GM12801 (cell line): ENCODE data around the gene B4GALNT3.

Experiments
- TF ChIP-seq, protein P1 (sequence below): IDR thresholded peaks from one replicate; pipeline ENCODE4 v1.5.1; 2011; ENCODE audit warnings: control low read depth; ENCODE audit not compliant: insufficient read length; ENCODE audit errors: extremely low read depth

The B4GALNT3 gene

DNA sequence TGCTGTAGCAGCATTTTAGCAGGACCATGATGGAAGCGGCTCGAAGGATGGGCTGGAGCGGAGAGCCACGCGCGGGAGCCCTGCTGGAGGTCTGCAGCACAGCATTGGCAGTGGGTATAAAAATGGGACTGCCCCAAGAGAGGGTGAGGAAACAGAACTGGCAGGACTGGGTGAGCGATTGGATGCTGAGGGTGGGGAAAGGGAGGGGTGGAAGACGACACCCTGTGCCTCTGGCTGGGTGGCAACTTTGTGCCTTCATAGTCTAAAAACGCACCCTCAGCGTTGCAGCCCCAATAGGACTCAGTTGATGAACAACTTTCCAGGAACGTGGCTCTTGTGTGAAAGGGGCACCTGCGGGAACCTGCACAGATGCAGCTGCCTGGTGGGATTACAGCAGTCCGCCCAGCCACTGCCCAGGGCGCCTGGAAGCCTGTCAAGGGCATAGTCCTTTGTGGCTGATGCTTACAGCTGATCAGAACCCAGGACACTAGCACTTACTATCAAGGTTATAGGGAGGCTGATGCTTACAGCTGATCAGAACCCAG lies 130.5 kb downstream of the B4GALNT3 start:
- TF ChIP-seq, protein P1, sequence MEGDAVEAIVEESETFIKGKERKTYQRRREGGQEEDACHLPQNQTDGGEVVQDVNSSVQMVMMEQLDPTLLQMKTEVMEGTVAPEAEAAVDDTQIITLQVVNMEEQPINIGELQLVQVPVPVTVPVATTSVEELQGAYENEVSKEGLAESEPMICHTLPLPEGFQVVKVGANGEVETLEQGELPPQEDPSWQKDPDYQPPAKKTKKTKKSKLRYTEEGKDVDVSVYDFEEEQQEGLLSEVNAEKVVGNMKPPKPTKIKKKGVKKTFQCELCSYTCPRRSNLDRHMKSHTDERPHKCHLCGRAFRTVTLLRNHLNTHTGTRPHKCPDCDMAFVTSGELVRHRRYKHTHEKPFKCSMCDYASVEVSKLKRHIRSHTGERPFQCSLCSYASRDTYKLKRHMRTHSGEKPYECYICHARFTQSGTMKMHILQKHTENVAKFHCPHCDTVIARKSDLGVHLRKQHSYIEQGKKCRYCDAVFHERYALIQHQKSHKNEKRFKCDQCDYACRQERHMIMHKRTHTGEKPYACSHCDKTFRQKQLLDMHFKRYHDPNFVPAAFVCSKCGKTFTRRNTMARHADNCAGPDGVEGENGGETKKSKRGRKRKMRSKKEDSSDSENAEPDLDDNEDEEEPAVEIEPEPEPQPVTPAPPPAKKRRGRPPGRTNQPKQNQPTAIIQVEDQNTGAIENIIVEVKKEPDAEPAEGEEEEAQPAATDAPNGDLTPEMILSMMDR, result no peak

DNA sequence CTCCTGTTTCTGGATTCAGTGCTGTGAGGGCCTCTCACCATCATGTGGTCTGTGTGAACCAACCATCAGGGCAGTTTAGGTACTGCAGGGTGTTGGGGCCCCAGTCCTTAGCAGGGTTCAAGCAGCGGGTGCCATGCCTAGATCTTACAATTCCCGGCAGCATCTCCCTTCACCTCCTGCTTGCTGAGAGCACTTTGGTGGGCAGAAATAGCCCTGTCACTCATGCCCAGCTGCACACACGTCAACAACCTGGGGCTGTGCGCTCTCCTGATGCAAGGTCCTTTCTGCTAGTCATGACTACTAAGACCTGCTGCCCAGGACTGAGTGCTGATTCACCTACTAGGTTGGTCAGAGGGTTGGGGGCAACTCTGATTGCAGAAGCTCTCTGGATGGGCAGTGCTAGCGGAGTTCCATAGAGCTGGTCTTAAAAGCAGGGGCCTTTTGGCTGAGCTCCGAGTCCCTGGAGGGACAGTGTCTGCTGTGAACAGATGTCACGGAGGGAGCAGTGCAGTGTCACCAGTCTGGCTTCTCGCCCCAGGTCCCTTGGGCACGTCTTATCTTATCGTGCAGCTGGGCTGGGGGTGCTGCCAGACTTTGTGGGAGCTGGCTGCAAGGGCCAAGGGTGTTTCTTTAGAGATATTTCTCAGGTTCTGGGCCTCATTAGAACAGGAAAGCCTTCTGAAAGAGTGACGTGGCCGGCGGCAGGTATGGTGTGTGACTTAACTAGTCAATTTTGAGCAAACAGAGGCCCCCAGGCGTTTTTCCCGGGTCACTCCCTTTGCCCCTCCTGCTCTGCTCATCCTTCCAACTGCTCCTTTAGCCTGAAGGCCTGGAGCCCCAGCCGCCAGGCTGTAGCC lies 131.7 kb downstream of the B4GALNT3 start:
- TF ChIP-seq, protein P1, result no peak

DNA sequence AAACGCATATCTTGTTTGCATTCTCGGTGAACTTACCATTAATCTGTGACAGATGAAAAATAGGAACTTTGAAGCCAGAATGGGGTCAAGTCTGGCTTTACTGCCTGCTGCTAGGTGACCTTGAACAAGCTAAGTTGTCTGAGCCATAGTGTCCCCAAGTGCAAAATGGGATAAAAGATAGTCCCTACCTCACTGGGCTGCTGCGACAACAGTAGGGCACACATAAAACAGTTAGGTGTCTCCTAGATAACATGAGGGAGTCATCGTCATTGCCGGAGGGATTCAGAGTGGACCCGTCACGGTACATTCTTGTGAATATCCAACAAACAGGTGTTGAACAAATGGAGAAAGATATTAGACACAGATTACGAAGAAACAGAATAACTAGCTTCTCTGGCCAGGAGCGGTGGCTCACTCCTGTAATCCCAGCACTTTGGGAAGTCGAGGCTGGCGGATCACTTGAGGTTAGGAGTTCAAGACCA lies 132.3 kb downstream of the B4GALNT3 start:
- TF ChIP-seq, protein P1, result no peak

DNA sequence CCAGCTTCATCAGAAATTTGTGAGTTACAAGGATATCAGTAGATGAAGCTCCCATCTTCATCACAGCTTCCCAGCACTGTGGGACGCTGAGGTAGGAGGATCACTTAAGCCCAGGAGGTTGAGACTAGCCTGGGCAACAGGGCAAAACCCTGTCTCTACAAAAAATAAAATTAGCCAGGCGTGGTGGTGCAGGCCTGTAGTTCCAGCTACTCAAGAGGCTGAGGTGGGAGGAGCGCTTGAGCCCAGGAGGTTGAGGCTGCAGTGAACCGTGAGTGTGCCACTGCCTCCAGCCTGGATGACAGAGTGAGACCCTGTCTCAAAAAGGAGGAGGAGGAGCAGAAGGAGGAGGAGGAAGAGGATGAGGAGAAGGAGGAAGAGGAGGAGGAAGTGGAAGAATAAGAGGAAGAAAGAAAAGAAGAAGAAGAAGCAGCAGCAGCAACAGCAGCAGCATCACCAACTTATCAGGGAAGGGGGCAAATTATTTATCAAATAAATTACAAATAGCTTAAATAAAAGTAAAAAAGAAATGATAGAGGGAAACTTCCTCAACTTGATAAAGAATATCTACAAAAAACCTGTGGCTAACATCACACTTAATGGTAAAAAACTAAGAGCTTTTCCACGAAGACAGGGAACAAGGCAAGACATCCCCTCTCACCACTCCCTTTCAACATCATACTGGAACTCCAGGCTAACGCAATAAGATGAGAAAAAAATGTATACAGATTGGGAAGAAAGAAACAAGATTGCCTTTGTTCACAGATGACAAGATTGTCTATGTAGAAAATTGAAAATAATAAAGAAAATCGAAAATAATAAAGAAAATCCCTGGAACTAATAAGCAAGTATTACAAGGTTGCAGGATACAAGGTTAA lies 133.9 kb downstream of the B4GALNT3 start:
- TF ChIP-seq, protein P1, result no peak

GRCh38 chr12:597926-598568 lies 138.3 kb downstream of the B4GALNT3 start:
- TF ChIP-seq, protein P1, result no peak

- TF ChIP-seq, protein P1, result no peak
Observed at GRCh38 chr12:599756-600155, 140.0 kb downstream of the B4GALNT3 start.
